Gastroesophageal sphincter (tissue), 4 donors: ENCODE data around the gene ATP6V1E1. TPM values are rescaled to one million over a fixed set of nuclear protein-coding genes. Genes with fewer than 3 reads are reported as not detected.

Experiments used
- ATAC-seq: fragments of 150-250 bp; one replicate; pipeline ENCODE4 v1.9.1; 2016; ENCODE audit warnings: mild to moderate bottlenecking, moderate library complexity
- H3K27ac ChIP-seq, 4 donors: fragments of 200-600 bp; sonication (generic) in 3 of 4; 1 replicate in 3 of 4; 2 replicates in 1 of 4; pipeline ENCODE4 v1.5.1; 2016 to 2019
- H3K27me3 ChIP-seq: fragments of 200-600 bp; sonication (generic); one replicate; pipeline ENCODE4 v1.5.1; 2019
- H3K36me3 ChIP-seq, 2 donors: fragments of 200-600 bp; sonication (generic); one replicate each; pipeline ENCODE4 v1.5.1; 2019; ENCODE audit warnings: control low read depth in 1 of 2
- H3K4me1 ChIP-seq, 3 donors: fragments of 200-600 bp; sonication (generic); 1 replicate in 2 of 3; 2 replicates in 1 of 3; pipeline ENCODE4 v1.5.1; 2016 to 2019; ENCODE audit warnings: control low read depth in 2 of 3
- H3K4me3 ChIP-seq, 2 donors: fragments of 200-600 bp; sonication (generic); one replicate each; pipeline ENCODE4 v1.5.1; 2019; ENCODE audit warnings: mild to moderate bottlenecking in 1 of 2, moderate library complexity in 1 of 2
- H3K9me3 ChIP-seq, 3 donors: fragments of 200-600 bp; sonication (generic); one replicate each; pipeline ENCODE4 v1.5.1; 2017 to 2019; ENCODE audit warnings: control low read depth in 2 of 3
- EP300 ChIP-seq: sonication (generic); formaldehyde crosslinking; IDR thresholded peaks from one replicate; pipeline ENCODE4 v1.6.1; 2017; ENCODE audit warnings: antibody characterized with exemption, mild to moderate bottlenecking
- POLR2A ChIP-seq, 2 donors: fragments of 450-650 bp; IDR thresholded peaks; one replicate each; pipeline ENCODE4 v1.6.1; 2017; ENCODE audit warnings: antibody characterized with exemption in 2 of 2, mild to moderate bottlenecking in 2 of 2, moderate library complexity in 1 of 2
- POLR2AphosphoS5 ChIP-seq: sonication (generic); formaldehyde crosslinking; IDR thresholded peaks from one replicate; pipeline ENCODE4 v1.6.1; 2017; ENCODE audit warnings: antibody characterized with exemption
- WGBS, 2 donors: methylation state at CpG; one replicate each; pipeline ENCODE4 v1.1.5; 2018; ENCODE audit warnings: low coverage in 1 of 2; 5-methylcytosine and 5-hydroxymethylcytosine counted together
- total RNA-seq, 4 donors: library from RNA; depleted of rRNA; stranded (reverse); fragments of >200 nt; gene quantifications; one replicate each; pipeline ENCODE4 v1.1.0, GENCODE V29; 2016
- TF ChIP-seq, protein P1 (sequence below), 4 experiments: fragments of 200-600 bp in 2 of 4; fragments of 450-650 bp in 2 of 4; sonication (generic) in 1 of 4; IDR thresholded peaks; one replicate each; pipeline ENCODE4 v1.5.1; 2017 to 2019; ENCODE audit warnings: antibody characterized with exemption in 4 of 4, mild to moderate bottlenecking in 2 of 4, moderate library complexity in 2 of 4

The ATP6V1E1 gene
- total RNA-seq, 4 donors from 2014 or later: 146 to 252 (median 195) TPM

DNA sequence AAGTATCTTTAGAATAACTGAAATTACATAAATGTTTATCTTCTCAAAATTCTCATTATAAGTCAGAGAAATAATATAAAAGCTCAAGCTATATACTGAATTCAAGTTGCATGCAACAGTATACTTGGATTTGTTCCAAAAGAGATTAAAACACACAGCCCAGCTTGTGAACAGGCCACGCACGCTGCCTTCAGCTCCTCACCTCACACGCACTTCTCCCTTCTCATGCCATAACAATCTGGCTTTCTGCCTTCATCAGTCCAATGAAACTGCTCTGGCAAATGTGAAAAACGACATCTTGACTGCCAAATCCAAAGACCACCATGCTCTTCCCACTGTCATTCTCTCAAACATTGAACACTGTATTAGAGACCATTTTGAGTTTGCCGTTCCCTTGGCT is 22.1 kb downstream of the ATP6V1E1 start:
- H3K36me3 ChIP-seq: peaks cover 0 to 39% of the 10 kb centered on the region in 2 donors
- H3K4me1 ChIP-seq: peaks cover 0 to 19% (median 0%) of the 10 kb centered on the region in 3 donors
- TF ChIP-seq POLR2AphosphoS5 (no peak), POLR2A (IDR thresholded peaks at IDR 0.05) (no peak), EP300 (no peak)
- TF ChIP-seq, protein P1, sequence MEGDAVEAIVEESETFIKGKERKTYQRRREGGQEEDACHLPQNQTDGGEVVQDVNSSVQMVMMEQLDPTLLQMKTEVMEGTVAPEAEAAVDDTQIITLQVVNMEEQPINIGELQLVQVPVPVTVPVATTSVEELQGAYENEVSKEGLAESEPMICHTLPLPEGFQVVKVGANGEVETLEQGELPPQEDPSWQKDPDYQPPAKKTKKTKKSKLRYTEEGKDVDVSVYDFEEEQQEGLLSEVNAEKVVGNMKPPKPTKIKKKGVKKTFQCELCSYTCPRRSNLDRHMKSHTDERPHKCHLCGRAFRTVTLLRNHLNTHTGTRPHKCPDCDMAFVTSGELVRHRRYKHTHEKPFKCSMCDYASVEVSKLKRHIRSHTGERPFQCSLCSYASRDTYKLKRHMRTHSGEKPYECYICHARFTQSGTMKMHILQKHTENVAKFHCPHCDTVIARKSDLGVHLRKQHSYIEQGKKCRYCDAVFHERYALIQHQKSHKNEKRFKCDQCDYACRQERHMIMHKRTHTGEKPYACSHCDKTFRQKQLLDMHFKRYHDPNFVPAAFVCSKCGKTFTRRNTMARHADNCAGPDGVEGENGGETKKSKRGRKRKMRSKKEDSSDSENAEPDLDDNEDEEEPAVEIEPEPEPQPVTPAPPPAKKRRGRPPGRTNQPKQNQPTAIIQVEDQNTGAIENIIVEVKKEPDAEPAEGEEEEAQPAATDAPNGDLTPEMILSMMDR (IDR thresholded peaks at IDR 0.05): no peak
- no peak for ATAC-seq
- no peak overlapping the region for H3K4me3 ChIP-seq
- H3K27ac ChIP-seq: peak overlapping the region in 3 of 4 donors; percentile 21 to 65 (median 56)
- H3K27me3 ChIP-seq: no peaks in the 10 kb centered on the region
- no peaks in the 10 kb centered on the region for H3K9me3 ChIP-seq
- 10 to 55% methylated on average over 3 to 5 of the region's 5 CpGs for WGBS, 2 donors

DNA sequence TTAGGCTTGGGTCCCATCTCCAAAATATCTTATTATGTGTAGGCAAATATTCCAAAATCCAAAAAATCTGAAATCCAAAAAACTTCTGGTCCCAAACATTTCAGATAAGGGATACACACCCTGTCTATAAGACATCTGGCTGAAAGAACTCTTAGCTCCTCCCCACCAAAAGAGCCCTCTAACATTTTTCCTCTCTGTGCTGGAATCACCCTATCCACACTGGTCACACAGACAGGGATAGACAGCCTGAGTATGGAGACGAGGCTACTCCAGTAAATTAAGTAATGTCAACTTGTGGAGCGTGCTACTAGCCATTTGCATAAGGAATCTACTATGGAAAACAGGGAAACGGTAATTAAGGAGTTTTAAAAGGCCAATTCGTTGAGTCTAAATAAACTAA is 24.9 kb downstream of the ATP6V1E1 start:
- peaks cover 0 to 44% of the 10 kb centered on the region in 2 donors for H3K36me3 ChIP-seq
- no peak overlapping the region for H3K4me3 ChIP-seq
- no peak overlapping the region for H3K27ac ChIP-seq
- no peaks in the 10 kb centered on the region for H3K27me3 ChIP-seq
- H3K4me1 ChIP-seq: peaks cover 0 to 19% (median 0%) of the 10 kb centered on the region in 3 donors
- WGBS, 2 donors: 75 to 89% methylated on average over 4 of the region's 4 CpGs
- TF ChIP-seq POLR2AphosphoS5 (no peak), EP300 (no peak), POLR2A (IDR thresholded peaks at IDR 0.05) (no peak)
- TF ChIP-seq, protein P1 (IDR thresholded peaks at IDR 0.05): no peak
- no peak for ATAC-seq
- no peaks in the 10 kb centered on the region for H3K9me3 ChIP-seq

DNA sequence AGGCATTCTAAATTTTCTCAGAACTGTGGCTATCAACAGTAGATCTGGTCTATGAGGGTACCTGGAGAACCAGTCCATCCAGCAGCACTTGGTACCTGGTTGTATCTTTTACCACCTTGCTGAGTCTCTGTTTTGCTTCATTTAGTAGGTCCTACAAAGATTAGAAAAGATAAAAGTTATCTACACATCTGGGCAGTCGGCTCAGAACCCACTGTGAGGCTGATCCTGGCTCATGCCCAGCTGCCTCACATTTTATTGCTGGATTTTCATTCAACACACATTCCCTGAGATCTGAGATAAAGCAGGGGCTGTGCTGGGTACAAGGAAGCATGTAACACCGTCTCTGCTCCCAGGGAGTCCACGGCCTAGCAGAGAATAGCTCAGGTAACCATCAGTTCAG is 27.5 kb downstream of the ATP6V1E1 start:
- H3K27ac ChIP-seq: peak overlapping the region in 1 of 4 donors; percentile 21
- H3K9me3 ChIP-seq: no peaks in the 10 kb centered on the region
- no peak for ATAC-seq
- no peaks in the 10 kb centered on the region for H3K27me3 ChIP-seq
- TF ChIP-seq POLR2AphosphoS5 (no peak), POLR2A (IDR thresholded peaks at IDR 0.05) (no peak), EP300 (no peak)
- TF ChIP-seq, protein P1 (IDR thresholded peaks at IDR 0.05): no peak
- peaks cover 0 to 3% (median 0%) of the 10 kb centered on the region in 3 donors for H3K4me1 ChIP-seq
- WGBS, 2 donors: 82 to 92% methylated on average over 2 to 3 of the region's 3 CpGs
- H3K36me3 ChIP-seq: peaks cover 0 to 56% of the 10 kb centered on the region in 2 donors
- H3K4me3 ChIP-seq: no peak overlapping the region

DNA sequence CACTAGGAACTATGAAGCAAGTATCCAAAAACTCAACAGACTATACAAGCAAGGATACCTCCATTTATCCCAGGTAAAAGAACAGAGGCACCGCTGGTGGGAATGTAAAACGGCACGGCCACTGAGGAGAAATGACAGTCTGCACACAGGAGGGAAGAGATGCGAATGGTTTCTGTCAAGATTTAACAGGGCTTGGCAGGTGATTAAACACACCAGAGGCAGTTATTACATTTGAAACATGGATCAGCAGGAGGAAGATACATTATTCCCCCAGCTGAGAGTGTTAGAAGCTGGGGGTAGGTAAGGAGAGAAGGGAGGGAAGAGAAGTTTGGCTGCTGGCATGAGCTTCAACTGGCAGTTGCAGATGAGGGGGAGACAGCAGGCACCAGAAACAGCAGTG is 30.2 kb downstream of the ATP6V1E1 start:
- peaks cover 0 to 83% of the 10 kb centered on the region in 2 donors for H3K36me3 ChIP-seq
- H3K9me3 ChIP-seq: no peaks in the 10 kb centered on the region
- TF ChIP-seq POLR2AphosphoS5 (no peak), POLR2A (IDR thresholded peaks at IDR 0.05) (no peak), EP300 (no peak)
- TF ChIP-seq, protein P1 (IDR thresholded peaks at IDR 0.05): no peak
- H3K27me3 ChIP-seq: no peaks in the 10 kb centered on the region
- no peaks in the 10 kb centered on the region for H3K4me1 ChIP-seq
- 89 to 91% methylated on average over 4 of the region's 4 CpGs for WGBS, 2 donors
- no peak for ATAC-seq
- peak overlapping the region in 2 of 4 donors; percentile 56 to 77 for H3K27ac ChIP-seq
- no peak overlapping the region for H3K4me3 ChIP-seq

DNA sequence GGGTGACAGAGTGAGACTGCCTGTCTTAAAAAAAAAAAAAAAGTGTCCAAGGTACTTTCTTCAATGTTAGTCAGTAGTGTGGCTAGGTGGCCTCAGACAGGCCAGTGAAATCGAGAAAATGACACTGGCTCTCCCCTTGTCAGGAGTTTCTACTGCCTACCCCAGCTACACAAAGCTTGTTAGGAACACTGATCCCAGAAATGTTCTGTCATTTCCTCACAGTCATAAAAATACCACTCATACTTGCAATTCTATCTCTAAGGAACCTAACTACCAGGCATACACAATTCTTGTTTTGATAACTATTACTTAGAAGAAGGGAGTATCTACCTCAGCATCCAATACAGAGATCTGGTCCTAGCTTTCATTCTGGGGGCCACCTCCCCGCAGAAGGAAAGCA is 31.3 kb downstream of the ATP6V1E1 start:
- H3K27ac ChIP-seq: peak overlapping the region in 2 of 4 donors; percentile 56 to 77
- no peaks in the 10 kb centered on the region for H3K9me3 ChIP-seq
- WGBS, 2 donors: 87 to 100% methylated on average over 1 to 2 of the region's 2 CpGs
- peak; percentile 48 for ATAC-seq
- no peaks in the 10 kb centered on the region for H3K27me3 ChIP-seq
- H3K4me1 ChIP-seq: no peaks in the 10 kb centered on the region
- TF ChIP-seq, protein P1 (IDR thresholded peaks at IDR 0.05): no peak
- TF ChIP-seq POLR2A (IDR thresholded peaks at IDR 0.05) (no peak), EP300 (no peak)
- H3K4me3 ChIP-seq: no peak overlapping the region
- peaks cover 0 to 94% of the 10 kb centered on the region in 2 donors for H3K36me3 ChIP-seq
